NCI-H1930 (cell line): ENCODE measurements around the gene GMCL1.
"Not testable (repeated sequence)": the region's sequence is repeated elsewhere in the genome, so short reads cannot be mapped to it uniquely, and the experiment has no call there.

ENCODE experiments used
- DNase-seq, 2 experiments: peaks; one replicate each; lab custom pipeline; 2025; lab: John Stamatoyannopoulos, UW

The GMCL1 gene

DNA sequence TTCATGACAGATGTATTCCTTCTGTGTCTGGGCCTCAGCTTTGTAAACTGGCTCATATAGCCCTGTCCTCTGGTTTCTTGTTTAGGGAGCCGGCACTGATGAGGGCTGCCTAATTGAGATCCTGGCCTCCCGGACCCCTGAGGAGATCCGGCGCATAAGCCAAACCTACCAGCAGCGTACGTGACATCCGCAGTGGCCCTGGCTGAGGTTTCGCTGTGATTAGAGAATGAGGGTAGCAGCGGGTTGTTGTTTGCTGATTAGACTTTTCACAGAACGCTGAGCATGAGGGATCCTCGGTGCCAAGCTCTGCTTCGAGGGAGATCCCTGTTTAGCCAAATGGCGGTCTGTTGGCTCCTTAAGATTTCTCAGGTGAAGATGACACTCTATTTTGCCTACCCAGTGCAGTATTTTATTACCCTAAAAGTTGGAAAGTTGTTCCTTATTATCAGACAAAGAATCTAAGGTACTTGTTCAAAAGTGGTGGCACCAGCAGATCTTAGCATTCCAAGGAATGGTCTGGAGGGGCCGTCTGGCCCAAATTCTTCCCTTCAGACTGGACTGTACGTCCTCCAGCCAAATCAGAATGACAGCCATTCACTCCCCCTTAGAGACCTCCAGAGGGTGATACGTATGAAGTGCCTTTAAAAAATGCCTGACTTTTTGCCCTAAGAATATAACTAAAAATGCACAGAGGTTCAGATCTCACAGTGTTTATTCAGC is 21.5 kb upstream of the GMCL1 start:
- DNase-seq: peak in 1 of 2 experiments; percentile 81

DNA sequence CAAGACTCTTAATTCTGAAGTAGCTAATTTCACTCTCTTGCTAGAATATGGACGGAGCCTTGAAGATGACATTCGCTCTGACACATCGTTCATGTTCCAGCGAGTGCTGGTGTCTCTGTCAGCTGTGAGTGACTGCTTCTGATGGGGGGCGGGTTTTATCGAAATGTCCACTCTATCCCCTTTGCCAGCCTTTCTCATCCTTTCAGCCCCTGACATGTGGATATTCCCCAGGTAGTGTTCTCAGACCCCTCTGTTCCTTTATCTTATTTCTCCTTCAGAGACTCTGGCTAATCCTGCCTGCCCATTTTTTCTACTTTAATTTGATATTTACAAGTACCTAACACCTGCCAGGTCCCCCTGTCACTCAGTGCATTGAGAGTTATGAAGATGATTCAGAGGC is 18.9 kb upstream of the GMCL1 start:
- DNase-seq: no peak

DNA sequence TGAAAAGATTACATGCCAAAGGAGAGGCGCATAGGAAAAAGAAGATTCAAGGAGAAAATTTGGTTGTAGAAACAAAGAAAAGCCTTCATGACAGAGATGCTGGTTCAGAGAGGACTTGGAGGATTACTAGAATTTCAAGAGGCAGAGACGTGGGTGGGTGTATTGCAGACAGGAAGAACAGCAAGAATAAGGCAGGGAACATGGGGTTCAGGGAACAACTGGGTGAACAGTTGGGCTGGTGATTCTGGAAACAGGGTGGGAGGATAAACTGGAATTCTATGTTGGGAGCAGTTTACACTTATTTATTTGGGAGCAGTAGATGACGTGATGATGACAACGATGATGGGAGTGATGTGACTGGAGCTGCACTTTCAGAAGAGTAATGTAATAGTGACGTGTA is 18.4 kb upstream of the GMCL1 start:
- DNase-seq: no peak

DNA sequence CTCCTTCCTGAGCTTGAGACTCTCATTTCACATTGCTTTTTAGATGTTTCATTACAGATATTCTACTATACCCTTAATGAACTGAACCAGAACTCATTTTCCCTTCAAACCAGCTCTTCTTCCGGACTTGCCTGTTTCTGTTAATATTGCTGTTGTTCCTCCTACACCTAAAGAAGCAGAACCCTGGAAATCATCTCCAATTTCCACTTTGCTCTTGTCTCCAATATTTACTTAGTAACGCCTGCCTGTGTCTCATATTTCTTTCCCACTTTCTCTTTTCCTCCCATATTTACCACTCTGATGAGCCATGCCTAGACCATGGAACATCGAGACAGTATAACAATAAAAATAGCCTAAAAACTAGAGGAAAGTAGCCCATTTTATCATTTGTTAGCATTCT is 17.9 kb upstream of the GMCL1 start:
- no peak for DNase-seq

DNA sequence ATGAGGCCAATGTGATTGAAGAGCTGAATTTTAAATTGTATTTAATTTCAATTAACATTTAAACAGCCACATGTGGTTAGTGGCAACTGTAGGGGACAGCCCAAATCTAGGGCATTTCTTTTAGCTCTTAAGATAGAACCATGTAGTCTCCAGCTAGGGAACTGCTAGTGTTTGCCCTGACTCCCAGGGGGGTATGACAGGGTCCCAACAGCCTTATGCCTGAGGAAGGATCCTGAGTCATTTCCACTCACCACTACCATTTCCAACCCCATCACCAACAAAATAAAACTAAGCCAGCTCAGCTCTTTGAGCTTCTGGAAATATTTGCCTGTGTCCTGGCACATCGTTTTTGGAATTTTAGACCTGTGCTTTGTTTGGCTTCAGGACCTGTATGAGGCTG is 13.7 kb upstream of the GMCL1 start:
- no peak for DNase-seq

DNA sequence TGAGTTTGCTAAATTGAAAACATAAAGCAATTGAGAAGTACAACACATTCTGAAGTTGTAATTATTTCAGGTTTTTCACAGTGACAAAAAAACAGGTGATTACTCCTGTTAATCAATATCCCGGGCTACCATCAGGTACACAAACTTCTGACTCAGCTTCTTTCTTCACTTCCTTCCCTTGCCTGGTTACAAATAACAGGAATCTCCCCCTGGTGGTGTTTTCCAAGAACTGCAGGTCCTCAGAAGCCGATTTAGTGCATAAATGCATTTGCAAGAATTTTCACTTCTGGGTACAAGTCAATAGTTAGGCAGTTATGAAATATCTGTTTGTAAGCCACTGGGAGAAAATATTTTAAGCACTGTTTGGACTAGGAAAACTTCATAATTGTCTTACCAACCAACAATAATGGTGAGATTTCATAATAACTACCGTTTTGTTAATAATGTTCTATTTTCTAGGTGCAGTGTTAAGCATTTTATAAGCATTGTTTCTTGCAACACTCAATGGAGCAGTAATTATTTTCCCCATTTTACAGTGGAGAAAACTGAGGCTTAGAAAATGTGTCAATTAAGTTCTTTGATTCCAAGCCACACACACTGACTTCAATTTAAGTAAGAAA is 12.4 kb upstream of the GMCL1 start:
- peak; percentile 50 to 77 for DNase-seq

DNA sequence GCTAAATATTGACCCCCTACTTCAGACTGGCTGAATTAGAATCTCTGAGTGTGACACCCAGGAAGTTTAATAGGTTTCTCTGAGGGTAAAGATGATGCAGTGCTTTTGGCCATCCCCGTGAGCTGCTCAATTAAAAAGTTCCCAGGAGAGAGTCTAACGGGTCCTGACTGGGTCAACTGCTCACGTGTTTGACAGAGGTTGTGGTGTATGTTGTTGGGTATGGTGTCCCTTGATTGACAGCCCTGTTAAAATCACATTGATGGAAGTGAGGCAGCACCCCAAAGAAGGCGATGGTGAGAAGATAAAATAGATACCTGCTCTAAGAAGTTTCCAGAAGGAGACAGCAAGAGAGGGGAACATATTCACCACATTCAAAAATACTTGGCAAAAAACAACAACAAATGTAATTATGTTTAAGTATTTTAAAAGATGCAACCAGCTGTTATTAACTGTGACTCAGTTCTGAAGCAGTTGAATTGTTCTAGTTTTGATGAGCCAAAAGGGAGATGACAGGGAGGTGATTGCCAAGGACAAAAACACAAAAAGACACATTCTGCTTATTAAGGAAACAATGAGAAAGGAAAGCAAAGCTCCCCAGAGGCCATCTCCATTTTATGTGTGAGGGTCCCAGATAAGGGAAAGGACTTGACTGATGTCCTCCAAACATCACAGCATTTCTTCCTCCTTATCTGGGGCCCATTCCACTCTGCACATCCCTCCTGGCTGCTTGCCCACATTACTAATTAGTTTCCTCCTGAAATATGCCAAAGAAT is 11.5 kb upstream of the GMCL1 start:
- no peak for DNase-seq

DNA sequence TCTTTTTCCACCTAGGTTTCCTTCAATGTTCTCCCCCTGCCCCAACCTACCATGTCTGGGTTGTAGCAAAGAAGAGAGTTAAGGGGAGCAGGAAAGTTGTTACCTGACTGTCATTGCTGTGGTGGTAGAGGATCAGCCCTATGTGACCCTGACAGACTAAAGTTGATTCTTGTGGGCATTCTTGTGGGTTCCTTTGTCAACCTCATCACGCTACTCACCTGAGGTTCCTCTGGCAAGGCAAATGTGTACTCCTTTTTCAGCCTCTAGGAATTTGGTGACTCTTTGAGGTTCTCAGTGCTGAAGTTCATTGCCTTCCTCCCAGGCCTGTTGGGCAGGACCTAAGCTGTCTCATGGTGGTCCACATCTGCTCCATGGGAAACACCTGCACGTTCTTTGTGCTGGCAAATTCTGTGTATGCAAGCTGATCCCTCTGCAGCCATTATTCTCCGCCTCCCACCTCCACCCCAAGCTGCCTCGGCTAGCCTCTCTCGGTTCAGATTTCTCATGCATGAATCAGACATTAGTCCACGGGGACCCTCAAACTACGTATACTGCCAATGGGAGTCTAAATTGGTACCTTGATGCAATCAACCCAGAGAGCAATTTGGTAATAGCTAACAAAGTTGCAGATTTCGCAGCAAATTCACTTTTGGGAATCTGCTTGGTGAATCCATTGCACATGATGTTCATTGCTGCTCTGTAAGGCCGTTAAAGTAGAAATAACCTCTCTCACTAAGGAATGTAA is 1.5 kb upstream of the GMCL1 start:
- DNase-seq: no peak

DNA sequence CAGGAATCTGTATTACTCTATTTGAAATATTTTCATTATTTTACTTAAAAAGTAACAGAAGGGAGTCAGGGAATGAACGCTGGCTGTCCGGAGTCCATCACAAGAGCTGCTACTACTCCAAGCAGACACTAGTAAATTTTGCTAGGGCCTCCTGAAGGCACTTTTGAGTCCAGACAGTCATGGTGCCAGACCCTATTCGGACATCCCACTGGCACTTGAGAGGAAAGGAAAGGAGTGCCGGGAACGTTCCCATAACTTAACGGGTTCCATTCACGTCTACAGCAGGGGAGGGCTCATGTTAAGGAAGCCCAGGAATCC is 563 bp upstream of the GMCL1 start:
- no peak for DNase-seq

DNA sequence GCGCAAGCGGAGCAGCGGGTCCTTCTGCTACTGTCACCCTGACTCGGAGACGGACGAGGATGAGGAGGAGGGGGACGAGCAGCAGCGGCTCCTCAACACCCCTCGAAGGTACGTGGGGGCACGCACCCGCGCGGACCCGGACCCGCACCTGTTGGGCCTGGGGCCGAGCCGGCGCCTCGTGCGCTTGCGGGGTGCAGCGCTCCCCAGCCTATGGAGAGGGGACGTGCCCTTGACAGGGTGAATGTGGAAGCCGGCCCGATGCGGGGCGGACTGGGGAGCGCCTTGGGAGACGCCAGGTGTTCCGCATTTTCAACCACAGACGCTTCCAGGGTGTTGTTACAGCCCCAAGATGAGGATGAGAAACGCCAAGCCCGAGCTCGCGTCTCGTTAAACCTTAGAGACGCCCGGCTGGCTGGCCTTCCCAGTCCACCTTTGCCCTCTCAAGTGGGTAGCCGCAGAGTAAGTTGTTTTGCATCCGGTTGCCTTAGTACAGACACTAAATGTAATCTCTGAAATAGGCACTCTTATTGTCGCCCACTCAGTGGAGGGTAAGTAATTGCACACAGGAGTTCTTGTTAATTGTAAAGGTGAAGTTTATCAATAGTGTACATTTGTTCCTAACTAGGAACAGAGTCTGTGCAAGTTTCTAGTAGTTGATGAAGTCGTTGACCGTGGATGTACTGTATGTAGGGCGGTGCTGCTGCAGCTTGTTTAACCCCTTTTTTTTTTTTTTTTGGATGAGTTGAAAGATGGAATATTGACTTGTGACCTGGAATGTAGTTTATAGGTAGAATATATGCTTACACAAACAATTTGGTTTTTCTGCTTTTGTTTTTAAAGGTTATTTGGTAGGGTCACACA is 815 bp downstream of the GMCL1 start:
- DNase-seq: peak in 1 of 2 experiments; percentile 18

DNA sequence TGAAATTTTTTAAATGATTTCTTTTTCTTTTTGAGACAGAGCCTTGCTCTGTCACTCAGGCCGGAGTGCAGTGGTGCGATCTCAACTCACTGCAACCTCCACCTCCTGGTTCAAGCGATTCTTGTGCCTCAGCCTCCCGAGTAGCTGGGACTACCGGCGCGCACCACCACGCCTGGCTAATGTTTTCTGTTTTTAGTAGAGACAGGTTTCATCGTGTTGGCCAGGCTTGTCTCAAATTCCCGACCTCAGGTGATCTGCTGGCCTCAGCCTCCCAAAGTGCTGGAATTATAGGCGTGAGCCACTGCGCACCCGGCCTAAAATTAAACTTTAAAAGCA is 1.4 kb downstream of the GMCL1 start:
- not testable (repeated sequence) for DNase-seq

DNA sequence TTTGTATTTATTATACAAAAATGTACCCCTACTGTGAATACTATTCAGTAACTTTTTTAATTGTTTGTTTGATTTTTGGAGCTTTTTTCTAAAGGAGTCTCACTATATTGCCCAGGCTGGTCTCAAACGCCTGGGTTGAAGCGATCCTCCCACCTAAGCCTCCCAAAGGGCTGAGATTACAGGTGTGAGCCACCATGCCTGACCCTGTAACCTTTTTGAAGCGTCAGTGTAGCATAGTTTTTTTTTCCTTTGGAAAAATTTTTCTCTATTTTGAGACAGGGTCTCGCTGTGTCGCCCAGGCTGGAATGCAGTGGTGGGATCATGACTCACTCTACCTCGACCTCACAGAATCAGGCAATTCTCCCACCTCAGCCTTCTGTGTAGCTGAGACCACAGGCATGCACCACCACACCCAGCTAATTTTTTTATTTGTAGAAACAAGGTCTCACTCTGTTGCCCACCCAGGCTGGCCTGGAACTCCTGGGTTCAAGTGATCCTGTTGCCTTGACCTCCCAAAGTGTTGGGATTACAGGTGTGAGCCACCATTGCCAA is 2.0 kb downstream of the GMCL1 start:
- DNase-seq: no peak

DNA sequence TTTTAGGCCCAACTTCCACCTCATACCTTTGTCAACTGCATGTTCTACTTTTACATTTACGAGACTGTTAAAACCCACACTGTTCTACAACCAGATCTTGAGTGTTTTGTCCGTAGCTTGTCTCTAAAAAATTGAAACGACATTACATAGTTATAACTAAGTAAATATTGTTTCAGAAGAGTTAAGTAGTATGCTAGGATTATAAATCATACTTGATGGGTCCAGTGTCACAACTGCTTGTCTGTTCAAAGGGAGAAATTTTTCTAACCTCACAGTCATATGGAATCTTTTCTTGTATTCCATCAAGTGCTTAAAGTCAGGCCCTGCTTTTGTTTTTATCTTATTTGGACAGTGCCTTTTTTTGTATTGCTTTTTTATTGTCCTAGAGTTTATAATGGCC is 4.3 kb downstream of the GMCL1 start:
- DNase-seq: no peak

DNA sequence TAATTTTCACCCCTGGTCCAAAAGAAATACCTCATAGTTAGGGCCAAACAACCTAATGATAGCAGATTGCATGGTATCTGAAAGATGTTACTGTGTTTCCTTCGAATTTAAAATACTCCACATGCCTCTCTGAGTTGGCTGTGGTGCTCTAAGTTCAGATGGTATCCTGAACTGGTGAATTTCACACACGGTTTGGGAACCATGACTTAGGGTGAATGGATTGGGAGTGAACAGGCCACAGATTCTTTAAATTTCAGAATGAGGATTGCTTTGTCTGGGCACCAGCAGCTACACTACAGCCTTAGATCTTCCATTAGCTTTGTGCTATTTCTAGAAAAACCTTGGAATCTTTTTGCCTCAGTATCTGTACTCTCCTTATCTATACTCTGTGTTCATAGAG is 6.2 kb downstream of the GMCL1 start:
- no peak for DNase-seq

DNA sequence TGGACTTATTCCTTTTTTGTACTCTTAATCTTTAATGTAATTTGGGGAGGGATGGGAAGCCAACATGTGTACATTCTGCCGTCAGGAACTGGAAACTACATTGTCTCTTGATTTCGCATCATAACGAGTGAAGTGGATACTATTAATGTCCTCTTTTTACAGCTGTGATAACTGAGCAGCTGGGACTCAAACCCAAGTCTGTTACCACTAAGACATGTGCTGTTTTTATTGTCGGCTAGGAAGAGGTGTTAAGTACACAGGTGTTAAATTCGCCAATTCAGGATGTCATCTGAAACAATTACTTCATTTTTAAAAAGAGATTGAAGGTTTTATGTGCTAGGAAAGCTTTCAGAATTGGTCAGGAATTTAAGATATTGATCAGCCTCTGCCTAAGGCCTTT is 6.9 kb downstream of the GMCL1 start:
- DNase-seq: no peak

DNA sequence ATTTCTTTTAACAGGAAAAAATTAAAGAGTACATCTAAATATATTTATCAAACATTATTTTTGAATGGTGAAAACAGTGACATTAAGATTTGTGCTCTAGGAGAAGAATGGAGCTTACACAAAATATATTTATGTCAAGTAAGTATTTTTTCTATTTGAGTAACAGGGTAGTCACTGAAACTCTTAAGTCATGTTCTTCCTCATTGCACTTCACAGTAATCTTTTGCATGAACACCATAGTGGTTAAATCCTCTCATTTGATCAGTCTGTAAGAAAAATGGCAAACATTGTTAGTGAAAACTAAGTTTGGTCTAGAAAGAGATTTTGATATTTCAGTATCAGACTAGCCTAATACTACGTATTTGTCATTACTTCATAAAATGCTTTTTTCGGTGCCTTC is 8.1 kb downstream of the GMCL1 start:
- DNase-seq: no peak

DNA sequence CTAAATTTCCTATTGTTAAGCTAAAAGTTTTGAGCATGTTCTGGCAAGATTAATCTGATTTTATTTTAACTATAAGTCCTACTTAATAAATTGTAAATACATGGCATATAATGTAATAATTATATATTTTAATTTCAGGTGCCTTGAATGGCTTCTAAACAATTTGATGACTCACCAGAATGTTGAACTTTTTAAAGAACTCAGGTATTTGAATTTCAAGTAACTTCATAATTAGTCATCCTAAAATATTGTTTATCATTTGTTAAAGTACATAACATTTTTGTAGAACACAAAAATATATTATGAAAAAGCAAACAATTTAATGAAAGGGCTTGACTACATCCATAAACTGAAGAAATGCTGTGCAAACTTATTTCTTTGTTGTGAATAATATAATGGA is 14.5 kb downstream of the GMCL1 start:
- no peak for DNase-seq

DNA sequence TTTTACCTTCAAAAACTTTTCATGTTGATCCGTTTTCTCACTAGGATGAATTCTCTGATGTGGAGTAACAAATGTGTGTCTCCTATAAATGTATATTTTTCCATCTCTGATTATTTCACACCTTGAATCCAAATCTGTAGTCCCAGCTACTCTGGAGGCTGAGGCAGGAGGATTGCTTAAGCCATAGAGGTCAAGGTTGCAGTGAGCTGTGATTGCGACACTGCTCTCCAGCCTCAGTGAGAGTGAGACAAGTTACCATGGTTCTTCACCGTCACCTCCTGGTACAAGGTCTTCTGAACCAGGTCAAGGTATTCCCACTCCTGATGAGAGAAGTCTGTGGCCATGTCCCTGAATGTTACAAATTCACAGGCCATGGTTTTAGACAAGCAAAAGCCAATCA is 15.1 kb downstream of the GMCL1 start:
- no peak for DNase-seq

DNA sequence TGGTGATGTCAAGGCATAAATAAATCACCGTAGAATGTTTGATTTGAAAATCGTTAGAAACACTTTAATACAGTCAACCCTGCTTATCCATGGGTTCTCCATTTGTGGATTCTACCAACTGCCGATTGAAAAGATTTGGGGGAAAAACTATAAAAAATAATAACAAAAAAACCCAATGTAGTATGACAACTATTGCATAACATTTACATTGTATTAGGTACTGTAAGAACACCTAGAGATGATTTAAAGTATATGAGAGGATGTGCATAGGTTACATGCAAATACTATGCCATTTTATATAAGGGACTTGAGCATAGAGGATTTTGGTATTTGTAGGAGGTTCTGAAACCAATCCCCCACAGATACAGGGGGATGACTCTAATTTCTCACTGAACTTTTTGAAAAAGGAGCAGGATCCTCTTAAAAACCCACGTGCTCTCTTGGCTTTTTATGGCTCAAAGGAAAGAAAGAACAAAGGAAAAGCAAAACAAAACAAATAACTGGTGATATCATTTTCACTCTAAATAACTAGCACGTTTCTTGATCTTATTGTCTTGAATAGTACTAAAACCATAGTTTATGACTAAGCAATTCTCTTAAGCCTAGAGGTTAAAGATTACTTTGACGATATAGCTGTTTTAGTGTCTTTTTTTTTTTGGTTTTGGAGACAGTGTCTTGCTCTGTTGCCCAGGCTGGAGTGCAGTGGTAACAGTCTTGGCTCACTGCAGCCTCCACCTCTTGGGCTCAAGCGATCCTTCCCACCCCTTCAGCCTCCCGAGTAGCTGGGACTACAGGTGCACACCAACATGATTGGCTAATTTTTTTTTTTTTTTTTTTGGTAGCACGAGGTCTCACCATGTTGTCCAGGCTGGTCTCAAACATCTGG is 17.0 kb downstream of the GMCL1 start:
- DNase-seq: no peak

DNA sequence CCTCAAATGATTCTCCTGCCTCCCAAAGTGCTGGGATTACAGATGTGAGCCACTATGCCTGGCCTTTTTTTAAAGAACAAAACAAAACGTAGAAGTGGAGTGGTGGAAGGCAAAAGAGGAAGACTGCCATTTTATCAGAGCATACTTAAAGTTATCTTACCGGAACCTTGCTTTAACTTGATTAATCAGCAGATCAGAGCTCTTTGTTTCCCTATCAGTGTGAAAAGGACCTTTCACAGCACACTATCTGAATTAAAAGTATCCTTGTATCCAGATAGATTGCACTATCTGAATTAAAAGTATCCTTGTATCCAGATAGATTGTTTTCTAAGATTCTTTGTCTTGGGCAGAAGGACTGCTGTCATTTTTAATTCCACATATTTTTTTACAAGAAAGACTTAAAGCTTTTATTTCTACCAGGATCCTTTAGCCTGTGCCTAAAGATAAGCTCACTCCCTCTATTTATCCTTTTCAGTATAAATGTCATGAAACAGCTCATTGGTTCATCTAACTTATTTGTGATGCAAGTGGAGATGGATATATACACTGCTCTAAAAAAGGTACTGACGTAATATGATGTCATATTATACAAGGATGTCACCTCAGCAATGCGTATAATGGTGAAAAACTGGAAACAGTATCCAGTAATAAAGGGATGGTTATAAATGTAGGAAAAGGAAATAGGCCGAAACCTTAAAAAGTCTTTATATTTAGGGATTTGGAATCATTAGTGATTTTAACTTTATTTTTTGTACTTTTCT is 17.8 kb downstream of the GMCL1 start:
- DNase-seq: no peak
